Central memory CD8-positive, alpha-beta T cell (primary cell): Measurements from ENCODE around the gene SRPK1.
A peak's percentile ranks its signal among the peaks of the same experiment; 100 is the strongest.
"Not testable (repeated sequence)": the region's sequence is repeated elsewhere in the genome, so short reads cannot be mapped to it uniquely, and the experiment has no call there.

Source experiments
- ATAC-seq: fragments of 150-1000 bp; cut with Tn5 transposase; replicated peaks from 2 replicates; pipeline ENCODE4 v1.10.0; 2022; ENCODE audit warnings: mild to moderate bottlenecking, moderate FRiP score, moderate number of reproducible peaks; ENCODE audit not compliant: poor library complexity, severe bottlenecking; ENCODE audit errors: extremely low read depth
- DNase-seq, 2 donors: peaks; one replicate each; pipeline ENCODE4 v3.0.0; 2021; ENCODE audit warnings: low spot score in 2 of 2
- H3K27ac Mint-ChIP-seq: one replicate; pipeline ENCODE4 v1.8.0; 2022; ENCODE audit warnings: low read depth, mild to moderate bottlenecking, moderate library complexity, mixed read lengths
- H3K27me3 Mint-ChIP-seq: one replicate; pipeline ENCODE4 v1.8.0; 2022; ENCODE audit warnings: mixed read lengths
- H3K36me3 Mint-ChIP-seq: one replicate; pipeline ENCODE4 v1.8.0; 2022; ENCODE audit warnings: mild to moderate bottlenecking, moderate library complexity, mixed read lengths; ENCODE audit not compliant: insufficient read depth
- H3K4me1 Mint-ChIP-seq: one replicate; pipeline ENCODE4 v1.8.0; 2022; ENCODE audit warnings: mixed read lengths
- H3K4me3 Mint-ChIP-seq: one replicate; pipeline ENCODE4 v1.8.0; 2022; ENCODE audit warnings: mild to moderate bottlenecking, moderate library complexity, mixed read lengths
- H3K9me3 Mint-ChIP-seq: one replicate; pipeline ENCODE4 v1.8.0; 2022; ENCODE audit warnings: mixed read lengths

The SRPK1 gene

DNA sequence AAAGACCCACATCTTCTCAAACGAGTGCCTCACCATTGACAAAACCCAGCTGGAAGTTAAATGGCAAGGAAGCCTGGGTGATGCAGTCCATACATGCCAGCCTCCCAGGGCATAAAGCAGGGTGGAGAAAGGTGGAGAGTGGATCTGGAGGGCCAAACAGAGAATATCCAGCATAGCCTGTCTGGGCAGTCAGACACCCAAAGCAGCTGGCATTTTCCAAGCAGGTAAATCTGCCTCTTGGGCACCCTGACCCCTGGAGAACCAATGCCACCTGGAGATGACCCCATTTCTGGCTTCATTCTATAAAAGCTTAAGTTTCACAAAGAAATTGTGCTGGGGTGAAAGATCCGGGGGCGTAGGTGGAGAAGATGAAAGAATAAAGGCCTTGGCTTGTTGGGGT, 5.1 kb upstream of the SRPK1 start:
- Mint-ChIP-seq H3K36me3 (peaks cover 1% of the 10 kb centered on the region), H3K27ac (no peak overlapping the region), H3K4me3 (no peak overlapping the region), H3K27me3 (no peaks in the 10 kb centered on the region), H3K4me1 (peaks cover 16% of the 10 kb centered on the region), H3K9me3 (no peaks in the 10 kb centered on the region)
- DNase-seq (no peak), ATAC-seq (no peak)

DNA sequence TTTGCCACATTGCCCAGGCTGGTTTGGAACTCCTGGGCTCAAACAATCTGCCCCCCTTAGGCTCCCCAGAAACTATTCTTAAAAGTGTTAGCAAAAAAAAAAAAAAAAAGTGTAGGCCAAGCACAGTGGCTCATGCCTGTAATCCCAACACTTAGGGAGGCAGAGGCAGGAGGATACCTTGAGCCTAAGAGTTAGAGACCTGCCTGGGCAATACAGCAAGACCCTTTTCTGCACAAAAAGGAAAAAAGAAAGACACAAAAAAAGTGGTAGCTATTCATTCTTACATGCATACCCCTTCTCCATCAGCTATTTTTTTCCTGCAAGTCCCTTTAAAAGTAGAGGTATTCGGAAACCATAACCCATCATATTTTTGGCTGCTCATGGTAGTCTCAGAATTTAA, 3.2 kb upstream of the SRPK1 start:
- no peak for ATAC-seq
- H3K4me3 Mint-ChIP-seq = no peak overlapping the region
- peaks cover 7% of the 10 kb centered on the region for H3K36me3 Mint-ChIP-seq

DNA sequence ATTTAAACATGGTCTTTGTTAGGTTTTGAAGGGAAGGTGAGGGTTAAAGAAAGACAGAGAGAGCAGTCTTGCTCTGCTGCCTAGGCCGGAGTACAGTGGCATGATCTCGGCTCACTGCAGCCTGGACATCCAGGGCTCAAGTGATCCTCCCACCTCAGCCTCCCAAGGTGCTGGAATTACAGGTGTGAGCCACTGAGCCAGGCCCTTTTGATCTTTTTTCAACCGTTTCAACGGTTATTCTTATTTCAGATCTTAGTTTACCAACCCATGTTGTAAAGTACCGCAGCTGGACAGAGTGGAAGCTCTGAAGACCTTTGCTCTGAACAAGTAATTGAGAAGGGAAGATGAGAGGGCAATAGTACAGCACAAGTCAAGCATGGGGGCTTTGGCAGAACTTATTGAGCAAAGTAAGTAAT, 1.2 kb upstream of the SRPK1 start:
- Mint-ChIP-seq H3K4me1 (peaks cover 46% of the 10 kb centered on the region), H3K36me3 (peaks cover 8% of the 10 kb centered on the region), H3K9me3 (no peaks in the 10 kb centered on the region), H3K4me3 (peak overlapping the region; percentile 97), H3K27me3 (no peaks in the 10 kb centered on the region), H3K27ac (no peak overlapping the region)
- ATAC-seq (no peak), DNase-seq (no peak)

More for the DNA sequence above, 3.2 kb upstream of the SRPK1 start:
- Mint-ChIP-seq H3K27me3 (no peaks in the 10 kb centered on the region), H3K27ac (no peak overlapping the region), H3K9me3 (no peaks in the 10 kb centered on the region), H3K4me1 (peaks cover 28% of the 10 kb centered on the region)
- no peak for DNase-seq

DNA sequence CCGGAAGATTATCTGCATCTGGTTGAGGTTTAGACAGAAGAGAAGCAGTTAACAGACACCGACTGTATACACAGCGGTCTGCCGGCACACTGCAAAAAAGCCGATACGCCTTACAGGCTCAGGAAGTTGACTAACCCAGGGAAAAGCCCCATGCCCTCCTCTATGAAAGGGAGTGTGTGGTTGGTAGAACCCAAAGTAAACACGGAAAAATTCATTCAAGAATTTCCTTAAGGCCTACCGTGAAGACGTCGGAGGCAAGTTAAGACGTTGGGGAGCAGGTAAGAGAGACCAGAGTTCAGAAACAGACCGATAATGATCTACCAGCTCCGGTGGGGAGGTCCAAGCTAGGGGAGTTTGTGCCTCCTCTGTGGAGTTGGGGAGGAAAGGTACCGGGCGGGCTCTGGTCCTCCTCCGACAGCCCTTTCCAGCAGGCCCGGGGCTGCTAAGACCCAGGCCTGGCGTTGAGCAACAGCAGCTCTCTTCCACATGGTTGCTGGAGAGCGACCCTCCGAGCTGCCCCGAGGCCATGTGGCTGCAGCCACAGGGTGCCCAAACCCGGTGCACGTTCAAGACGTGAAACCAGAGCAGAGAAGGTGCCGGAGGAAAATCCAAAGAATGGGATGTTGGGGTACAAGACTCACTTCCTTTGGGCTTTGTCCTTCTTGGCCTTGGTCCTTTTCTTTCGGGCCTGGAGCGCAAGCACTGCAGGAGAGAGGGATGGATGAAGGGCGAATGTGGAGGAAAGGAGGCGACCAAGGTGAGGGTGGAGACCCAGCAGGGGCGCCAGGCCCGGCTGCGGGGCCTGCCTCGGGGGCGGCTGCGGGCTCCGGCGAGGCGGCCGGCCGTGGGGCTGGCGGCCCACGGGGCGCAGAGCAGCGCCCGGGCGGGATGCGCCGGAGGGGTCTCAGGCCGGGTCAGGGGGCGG, 809 bp downstream of the SRPK1 start:
- peaks cover 13% of the 10 kb centered on the region for H3K36me3 Mint-ChIP-seq
- H3K4me3 Mint-ChIP-seq = peak overlapping the region; percentile 97
- DNase-seq = peak in 1 of 2 donors; percentile 11
- H3K4me1 Mint-ChIP-seq = peaks cover 51% of the 10 kb centered on the region
- H3K27ac Mint-ChIP-seq = peak overlapping the region; percentile 93
- H3K27me3 Mint-ChIP-seq = no peaks in the 10 kb centered on the region
- peak; percentile 56 for ATAC-seq
- H3K9me3 Mint-ChIP-seq = no peaks in the 10 kb centered on the region

DNA sequence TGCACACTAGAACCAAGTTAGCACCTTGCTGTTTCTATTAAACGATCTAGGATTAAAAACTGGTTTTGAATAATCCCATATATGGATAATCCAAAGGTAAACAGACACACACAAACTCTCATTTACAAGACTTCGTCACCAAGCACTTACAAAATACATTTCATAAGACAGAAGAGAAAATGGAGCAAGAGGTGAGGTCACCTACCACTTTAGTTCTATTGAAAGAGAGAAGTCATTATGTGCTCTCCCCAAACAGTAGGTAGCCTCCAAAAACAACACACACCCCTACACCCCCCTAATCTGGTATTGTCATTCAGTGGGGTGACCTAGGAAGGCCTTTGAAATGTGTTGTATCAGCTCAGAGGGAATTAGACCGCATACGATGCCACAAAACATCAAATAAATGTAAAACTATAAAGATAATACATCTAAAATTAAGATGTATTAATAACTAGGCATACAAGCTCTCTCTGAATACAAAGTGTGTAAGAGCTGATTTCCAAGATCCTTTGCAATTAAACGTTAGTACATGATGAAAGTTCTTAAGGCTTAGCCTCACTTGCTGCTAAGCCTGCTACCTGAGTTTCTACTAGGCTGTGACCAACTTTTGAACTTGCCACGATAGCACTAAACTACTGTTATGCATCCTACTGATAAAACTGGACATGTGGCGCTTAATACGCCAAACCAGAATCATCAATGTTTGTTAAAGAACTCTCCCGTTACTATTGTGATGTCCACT, 1.6 kb downstream of the SRPK1 start:
- Mint-ChIP-seq H3K27ac (peak overlapping the region; percentile 93), H3K27me3 (no peaks in the 10 kb centered on the region), H3K4me1 (peaks cover 51% of the 10 kb centered on the region), H3K4me3 (peak overlapping the region; percentile 97), H3K36me3 (peaks cover 15% of the 10 kb centered on the region), H3K9me3 (no peaks in the 10 kb centered on the region)
- DNase-seq = no peak
- ATAC-seq = peak; percentile 41

DNA sequence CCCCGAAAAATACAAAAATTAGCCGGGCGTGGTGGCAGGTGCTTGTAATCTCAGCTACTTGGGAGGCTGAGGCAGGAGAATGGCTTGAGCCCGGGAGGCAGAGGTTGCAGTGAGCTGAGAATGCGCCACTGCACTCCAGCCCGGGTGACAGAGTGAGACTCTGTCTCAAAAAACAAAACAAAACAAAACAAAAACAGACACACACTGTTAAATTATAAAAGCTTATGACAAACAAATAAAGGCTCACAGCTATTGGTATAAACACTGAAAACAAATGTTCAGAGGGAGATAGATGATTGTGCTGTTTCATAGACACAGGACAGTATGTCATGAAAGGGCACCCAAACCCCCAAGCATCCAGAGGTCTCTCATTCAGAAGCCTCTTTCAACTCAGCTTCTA, 4.0 kb downstream of the SRPK1 start:
- peaks cover 26% of the 10 kb centered on the region for H3K36me3 Mint-ChIP-seq
- not testable (repeated sequence) for H3K9me3 Mint-ChIP-seq, H3K4me3 Mint-ChIP-seq, DNase-seq, ATAC-seq, H3K27me3 Mint-ChIP-seq, H3K27ac Mint-ChIP-seq
- peaks cover 41% of the 10 kb centered on the region for H3K4me1 Mint-ChIP-seq

DNA sequence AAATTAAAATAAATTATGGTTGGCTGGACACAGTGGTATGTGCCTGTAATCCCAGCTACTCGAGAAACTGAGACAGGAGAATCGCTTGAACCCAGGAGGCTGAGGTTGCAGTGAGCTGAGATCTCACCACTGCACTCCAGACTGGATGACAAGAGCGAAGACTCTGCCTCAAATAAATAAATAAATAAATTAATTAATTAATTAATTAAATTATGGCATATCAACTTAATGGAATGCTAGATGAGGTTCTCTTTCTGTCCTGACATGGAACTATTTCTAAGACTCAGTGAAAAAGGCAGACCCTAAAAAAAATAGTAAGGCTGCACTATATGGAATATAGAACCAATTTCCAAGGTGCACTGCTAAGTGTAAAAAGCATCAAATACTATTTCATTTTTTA, 4.8 kb downstream of the SRPK1 start:
- no peaks in the 10 kb centered on the region for H3K27me3 Mint-ChIP-seq
- no peaks in the 10 kb centered on the region for H3K9me3 Mint-ChIP-seq
- no peak for DNase-seq
- H3K27ac Mint-ChIP-seq = no peak overlapping the region
- ATAC-seq = no peak
- no peak overlapping the region for H3K4me3 Mint-ChIP-seq
- peaks cover 25% of the 10 kb centered on the region for H3K36me3 Mint-ChIP-seq
- H3K4me1 Mint-ChIP-seq = peaks cover 36% of the 10 kb centered on the region

DNA sequence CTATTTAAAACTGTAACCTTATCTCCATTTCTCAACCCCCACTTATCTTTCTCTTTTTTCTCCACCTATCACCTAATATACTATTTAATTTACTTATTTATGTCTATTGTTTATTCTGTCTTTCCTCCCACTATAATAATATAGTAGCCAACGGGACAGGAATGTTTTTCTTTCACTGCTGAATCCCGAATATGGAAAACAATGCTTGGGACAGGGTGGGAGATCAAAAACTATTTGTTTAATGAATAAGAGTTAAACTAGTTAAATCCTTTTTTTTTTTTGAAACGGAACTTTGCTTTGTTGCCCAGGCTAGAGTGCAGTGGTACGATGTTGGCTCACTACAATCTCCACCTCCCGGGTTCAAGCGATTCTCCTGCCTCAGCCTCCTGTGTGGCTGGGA, 6.4 kb downstream of the SRPK1 start:
- Mint-ChIP-seq H3K4me1 (peaks cover 27% of the 10 kb centered on the region), H3K4me3 (no peak overlapping the region), H3K27ac (no peak overlapping the region), H3K9me3 (peaks cover 3% of the 10 kb centered on the region), H3K27me3 (no peaks in the 10 kb centered on the region), H3K36me3 (peaks cover 24% of the 10 kb centered on the region)
- DNase-seq (no peak), ATAC-seq (no peak)

DNA sequence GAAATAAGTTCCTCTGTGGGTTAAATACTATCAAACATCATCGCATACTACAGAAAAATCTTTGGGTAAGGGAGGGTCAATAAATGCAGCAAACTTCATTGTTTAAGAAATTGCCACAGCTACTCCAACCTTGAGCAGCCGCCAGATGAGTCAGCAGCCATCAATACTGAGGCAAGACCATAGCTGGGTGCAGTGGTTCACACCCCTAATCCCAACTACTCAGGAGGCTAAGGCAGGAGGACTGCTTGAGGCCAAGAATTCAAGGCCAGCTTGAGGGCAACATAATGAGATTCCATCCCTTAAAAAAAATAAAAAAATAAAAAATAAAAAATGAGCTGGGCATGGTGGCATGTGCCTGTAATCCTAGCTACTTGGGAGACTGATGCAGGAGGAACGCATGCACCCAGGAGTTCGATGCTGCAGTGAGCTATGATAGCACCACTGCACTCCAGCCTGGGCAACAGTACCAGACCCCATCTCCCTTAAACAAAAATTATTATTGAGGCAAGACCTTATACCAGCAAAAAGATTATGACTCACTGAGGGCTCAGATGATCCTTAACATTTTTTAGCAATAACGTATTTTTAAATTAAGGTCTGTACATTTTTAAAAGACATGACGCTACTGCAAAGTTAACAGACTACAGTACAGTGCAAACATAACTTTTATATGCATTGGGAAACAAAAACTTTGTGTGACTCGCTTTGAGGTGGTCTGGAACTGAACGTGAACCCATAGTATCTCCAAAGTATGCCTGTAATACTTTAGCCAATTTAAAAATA, 8.8 kb downstream of the SRPK1 start:
- Mint-ChIP-seq H3K4me1 (peaks cover 15% of the 10 kb centered on the region), H3K4me3 (no peak overlapping the region), H3K27me3 (no peaks in the 10 kb centered on the region), H3K36me3 (peaks cover 28% of the 10 kb centered on the region), H3K9me3 (peaks cover 8% of the 10 kb centered on the region), H3K27ac (no peak overlapping the region)
- no peak for ATAC-seq
- no peak for DNase-seq

DNA sequence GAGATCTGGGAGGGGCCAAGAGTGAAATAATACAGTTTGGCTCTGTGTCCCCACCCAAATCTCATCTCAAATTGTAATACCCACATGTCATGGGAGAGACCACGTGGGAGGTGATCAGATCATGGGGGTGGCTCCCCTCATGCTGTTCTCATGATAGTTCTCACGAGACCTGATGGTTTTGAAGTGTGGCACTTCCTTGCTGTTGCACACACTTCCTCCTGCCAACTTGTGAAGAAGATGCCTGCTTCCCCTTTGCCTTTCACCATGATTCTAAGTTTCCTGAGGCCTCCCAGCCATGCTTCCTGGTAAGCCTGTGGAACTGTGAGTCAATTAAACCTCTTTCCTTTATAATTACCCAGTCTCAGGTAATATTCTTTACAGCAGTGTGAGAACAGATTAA, 11.3 kb downstream of the SRPK1 start:
- not testable (repeated sequence) for H3K4me3 Mint-ChIP-seq, DNase-seq, H3K27me3 Mint-ChIP-seq, H3K9me3 Mint-ChIP-seq, H3K27ac Mint-ChIP-seq, ATAC-seq
- Mint-ChIP-seq H3K36me3 (peaks cover 25% of the 10 kb centered on the region), H3K4me1 (peaks cover 24% of the 10 kb centered on the region)

DNA sequence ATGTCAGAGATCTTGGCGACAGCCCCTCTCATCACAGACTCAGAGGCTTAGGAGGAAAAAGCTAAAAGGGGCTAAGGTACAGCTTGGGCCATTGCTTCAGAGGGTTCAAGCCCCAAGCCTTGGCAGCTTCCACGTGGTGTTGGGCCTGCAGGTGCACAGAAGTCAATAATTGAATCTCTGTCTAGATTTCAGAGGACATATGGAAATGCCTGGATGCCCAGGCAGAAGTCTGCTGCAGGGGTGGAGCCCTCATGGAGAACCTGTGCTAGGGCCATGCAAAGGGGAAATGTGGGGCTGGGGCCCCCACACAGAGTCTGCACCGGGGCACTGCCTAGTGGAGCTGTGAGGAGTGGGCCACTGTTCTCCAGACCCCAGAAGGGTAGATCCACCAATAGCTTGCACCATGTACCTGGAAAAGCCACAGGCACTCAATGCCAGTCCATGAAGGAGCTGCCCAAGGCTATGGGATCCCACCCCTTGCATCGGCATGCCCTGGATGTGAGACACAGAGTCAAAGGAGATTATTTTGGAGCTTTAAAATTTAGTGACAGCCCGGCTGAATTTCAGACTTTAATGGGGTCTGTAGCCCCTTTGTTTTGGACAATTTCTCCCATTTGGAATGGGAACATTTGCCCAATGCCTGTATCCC, 12.0 kb downstream of the SRPK1 start:
- peaks cover 24% of the 10 kb centered on the region for H3K4me1 Mint-ChIP-seq
- not testable (repeated sequence) for H3K4me3 Mint-ChIP-seq, H3K27ac Mint-ChIP-seq, H3K9me3 Mint-ChIP-seq, H3K27me3 Mint-ChIP-seq, DNase-seq, ATAC-seq
- H3K36me3 Mint-ChIP-seq = peaks cover 24% of the 10 kb centered on the region

DNA sequence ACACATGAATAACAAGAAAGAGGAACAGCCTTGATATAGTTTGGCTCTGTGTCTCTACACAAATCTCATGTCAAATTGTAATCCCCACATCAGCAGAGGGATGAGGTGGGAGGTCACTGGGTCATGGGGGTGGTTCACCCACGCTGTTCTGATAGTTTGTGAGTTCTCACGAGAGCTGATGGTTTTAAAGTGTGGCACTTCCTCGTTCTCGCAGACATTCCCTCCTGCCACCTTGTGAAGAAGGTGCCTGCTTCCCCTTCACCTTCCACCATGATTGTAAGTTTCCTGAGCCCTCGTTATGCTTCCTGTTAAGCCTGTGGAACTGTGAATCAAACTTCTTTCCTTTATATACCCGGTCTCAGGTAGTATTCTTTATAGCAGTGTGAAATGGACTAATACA, 13.1 kb downstream of the SRPK1 start:
- Mint-ChIP-seq H3K36me3 (peaks cover 15% of the 10 kb centered on the region), H3K4me1 (peaks cover 24% of the 10 kb centered on the region)

More for the DNA sequence above, 13.1 kb downstream of the SRPK1 start:
- peaks cover 8% of the 10 kb centered on the region for H3K9me3 Mint-ChIP-seq
- ATAC-seq (no peak), DNase-seq (no peak)
- no peak overlapping the region for H3K4me3 Mint-ChIP-seq
- H3K27ac Mint-ChIP-seq = no peak overlapping the region
- H3K27me3 Mint-ChIP-seq = no peaks in the 10 kb centered on the region
